ENCODE measurements around the gene DAAM1.

- TF ChIP-seq EP300 (IDR thresholded peaks at IDR 0.05) (no peak), CTCF (IDR thresholded peaks at IDR 0.05) (no peak), POLR2A (IDR thresholded peaks at IDR 0.05) (no peak)
These were observed 140.0 kb downstream of the DAAM1 start for GRCh38 chr14:59328454-59328853.
